Measurements from ENCODE around the gene GTF3C5. TPM values are rescaled to one million over a fixed set of nuclear protein-coding genes. Genes with fewer than 3 reads are reported as not detected.

Gene GTF3C5
- polyA plus RNA-seq, 1 of the 3 experiments (the other 2 are of a cell fraction): 57.3 TPM

GRCh38 chr9:133100506-133101355 lies 69.9 kb downstream of the GTF3C5 start (continued):
- no peak for TF ChIP-seq ZBTB33 (IDR thresholded peaks at IDR 0.05; ENCODE audit: borderline replicate concordance, low read depth)

GRCh38 chr9:133101356-133102189 lies 70.8 kb downstream of the GTF3C5 start:
- no peak overlapping the region; a peak in 1 of 4 replicates for H3K27ac ChIP-seq (ENCODE audit: low read depth in 2 of 2, low read length in 1 of 2)
- POLR2A ChIA-PET: interaction anchor here (0.8 to 0.9 kb wide), 2 partner anchors 13 to 36 kb away, joined by 3 read pairs; no protein-coding TSS in a partner anchor
- no peak for DNase-seq
- H4K20me1 ChIP-seq (ENCODE audit: insufficient read depth): no peaks in the 10 kb centered on the region
- no peaks in the 10 kb centered on the region for H3K9me3 ChIP-seq
- TF ChIP-seq TAF1 (IDR thresholded peaks at IDR 0.05; ENCODE audit: borderline replicate concordance, low read depth, low read length): no peak
- TF ChIP-seq FOXJ3 (CRISPR knock-in tag; IDR thresholded peaks at IDR 0.05): no peak
- TF ChIP-seq RFX5 (IDR thresholded peaks at IDR 0.05; ENCODE audit: low read length): no peak
- TF ChIP-seq JUND (IDR thresholded peaks at IDR 0.05): no peak
- no peak for TF ChIP-seq SMC3 (IDR thresholded peaks at IDR 0.05; ENCODE audit: low read depth, low read length)
- no peak for TF ChIP-seq USF2 (IDR thresholded peaks at IDR 0.05; ENCODE audit: borderline replicate concordance, low read depth, low read length)
- no peak for TF ChIP-seq EZH2phosphoT487 (IDR thresholded peaks at IDR 0.05; ENCODE audit: borderline replicate concordance, low read depth)
- TF ChIP-seq SIN3A (IDR thresholded peaks at IDR 0.05; ENCODE audit: borderline replicate concordance, low read depth, low read length): no peak
- no peak for TF ChIP-seq EP300 (IDR thresholded peaks at IDR 0.05; ENCODE audit: borderline replicate concordance in 1 of 2, low read depth in 1 of 2, low read length in 1 of 2)
- TF ChIP-seq RCOR1 (IDR thresholded peaks at IDR 0.05; ENCODE audit: low read length): no peak
- no peak for TF ChIP-seq RXRA (IDR thresholded peaks at IDR 0.05; ENCODE audit: borderline replicate concordance, low read depth)
- no peak for TF ChIP-seq USF1 (IDR thresholded peaks at IDR 0.05; ENCODE audit: borderline replicate concordance, low read depth)
- no peak for TF ChIP-seq MXI1 (IDR thresholded peaks at IDR 0.05; ENCODE audit: low read depth, low read length)
- no peaks in the 10 kb centered on the region for H3K9me2 ChIP-seq
- H3K36me3 ChIP-seq (replicated peaks in 1 of 2; ENCODE audit: control insufficient read depth in 1 of 2, insufficient read depth in 2 of 2, low read length in 1 of 2): peaks cover 35 to 79% of the 10 kb centered on the region in 2 experiments
- no peaks in the 10 kb centered on the region for H3K79me2 ChIP-seq (ENCODE audit: insufficient read depth)
- H3K4me2 ChIP-seq: no peak overlapping the region
- CTCF ChIA-PET: interaction anchor here (0.7 to 30.3 kb wide), 10 partner anchors 11 to 78 kb away, joined by 3 to 810 read pairs (median 11); partner anchors contain the start of gene GTF3C5
- WGBS (ENCODE audit: low lambda C conversion rate): 98% methylated on average over 30 of the region's 32 CpGs
- H3K27me3 ChIP-seq (ENCODE audit: insufficient read depth): no peaks in the 10 kb centered on the region
- H3K4me1 ChIP-seq (ENCODE audit: control insufficient read depth in 1 of 2, insufficient read depth in 2 of 2, low read depth in 1 of 2, low read length in 1 of 2): peaks cover 0 to 2% of the 10 kb centered on the region in 2 experiments; a peak in 1 of 4 replicates
- H3F3A ChIP-seq (replicated peaks; ENCODE audit: insufficient read depth): no peaks in the 10 kb centered on the region
- no peak overlapping the region for H3K9ac ChIP-seq
- no peak overlapping the region; a peak in 1 of 4 replicates for H3K4me3 ChIP-seq (ENCODE audit: low read depth in 2 of 2, low read length in 1 of 2)
- no peak overlapping the region for H2AFZ ChIP-seq (ENCODE audit: low read depth)

Data from SK-N-SH (cell line).